GM19238 (cell line): Measurements from ENCODE around the gene SCUBE3.

Source experiments
- DNase-seq: peaks from one replicate; pipeline ENCODE4 v3.0.0; 2011; ENCODE audit warnings: low spot score; ENCODE audit not compliant: insufficient read length

SCUBE3 gene

GRCh38 chr6:35209081-35209480 is 4.7 kb upstream of the SCUBE3 start:
- no peak for DNase-seq

GRCh38 chr6:35209622-35210247 is 4.0 kb upstream of the SCUBE3 start:
- DNase-seq, result no peak

GRCh38 chr6:35213298-35213791 is 411 bp upstream of the SCUBE3 start:
- no peak for DNase-seq

GRCh38 chr6:35214869-35215664 is 1.3 kb downstream of the SCUBE3 start:
- no peak for DNase-seq

- DNase-seq, result no peak
These were observed 2.1 kb downstream of the SCUBE3 start for GRCh38 chr6:35215665-35216411.

GRCh38 chr6:35216412-35216732 is 2.6 kb downstream of the SCUBE3 start:
- DNase-seq, result no peak

GRCh38 chr6:35216851-35217811 is 3.4 kb downstream of the SCUBE3 start:
- no peak for DNase-seq

- DNase-seq, result no peak
These were observed 4.3 kb downstream of the SCUBE3 start for GRCh38 chr6:35218021-35218420.

- no peak for DNase-seq
These were observed 4.7 kb downstream of the SCUBE3 start for GRCh38 chr6:35218456-35218855.

- no peak for DNase-seq
These were observed 6.0 kb downstream of the SCUBE3 start for GRCh38 chr6:35219683-35220326.

- no peak for DNase-seq
These were observed 7.0 kb downstream of the SCUBE3 start for GRCh38 chr6:35220711-35221110.

- DNase-seq, result no peak
These were observed 9.6 kb downstream of the SCUBE3 start for GRCh38 chr6:35223396-35223795.

- no peak for DNase-seq
These were observed 11.0 kb downstream of the SCUBE3 start for GRCh38 chr6:35224720-35225119.

- DNase-seq, result no peak
These were observed 14.7 kb downstream of the SCUBE3 start for GRCh38 chr6:35228481-35228880.

GRCh38 chr6:35229304-35229703 is 15.5 kb downstream of the SCUBE3 start:
- no peak for DNase-seq

- DNase-seq, result no peak
These were observed 16.7 kb downstream of the SCUBE3 start for GRCh38 chr6:35230498-35230897.

- no peak for DNase-seq
These were observed 17.2 kb downstream of the SCUBE3 start for GRCh38 chr6:35230950-35231349.

GRCh38 chr6:35231563-35231962 is 17.8 kb downstream of the SCUBE3 start:
- DNase-seq, result no peak

GRCh38 chr6:35234901-35235300 is 21.1 kb downstream of the SCUBE3 start:
- DNase-seq, result no peak

GRCh38 chr6:35236223-35236622 is 22.5 kb downstream of the SCUBE3 start:
- no peak for DNase-seq

- DNase-seq, result no peak
These were observed 23.7 kb downstream of the SCUBE3 start for GRCh38 chr6:35237476-35237875.
